SKM-1 (cell line): Measurements from ENCODE around the gene GAL.

Experiments
- DNase-seq: peaks from one replicate; lab custom pipeline; 2025; ENCODE audit not compliant: unreplicated experiment; lab: John Stamatoyannopoulos, UW

The GAL gene

DNA sequence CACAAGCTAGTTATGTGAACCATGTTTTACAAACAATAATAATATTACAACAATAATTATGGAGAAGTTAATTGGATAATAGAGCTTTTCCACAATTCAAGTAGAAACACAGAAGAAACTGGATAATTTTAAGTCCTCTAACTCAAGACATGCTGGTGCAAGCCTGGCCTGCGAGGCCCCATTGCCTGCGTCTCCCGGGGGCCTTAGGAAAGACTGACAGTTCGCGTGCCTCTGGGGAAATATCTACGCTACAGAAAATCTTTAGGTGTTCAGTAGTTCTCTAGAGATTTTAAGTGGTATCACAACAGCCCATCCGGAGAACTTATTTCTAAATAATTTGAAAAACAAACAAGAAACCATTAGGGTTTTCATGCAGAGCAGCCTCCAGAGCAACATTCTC is 23.2 kb downstream of the GAL start:
- no peak for DNase-seq

DNA sequence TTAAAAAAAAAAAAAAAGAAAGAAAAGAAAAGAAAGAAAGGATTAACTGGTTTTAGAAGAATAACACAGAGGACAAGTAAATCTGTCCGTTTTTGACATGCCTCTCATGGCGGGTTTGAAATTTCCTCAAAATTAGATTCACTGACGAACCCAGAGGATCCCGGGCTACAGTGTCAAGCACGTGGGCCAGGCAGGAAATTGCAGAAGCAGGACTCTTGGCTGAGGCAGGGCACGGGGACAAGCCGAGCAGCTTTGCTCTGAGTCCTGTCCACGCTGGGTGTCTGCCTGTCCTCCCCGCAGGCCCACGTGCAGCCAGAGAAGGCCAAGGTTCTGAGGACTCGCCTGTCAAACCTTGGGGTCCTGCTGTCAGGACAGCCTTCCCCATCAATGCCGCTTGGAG is 24.7 kb downstream of the GAL start:
- DNase-seq: no peak

DNA sequence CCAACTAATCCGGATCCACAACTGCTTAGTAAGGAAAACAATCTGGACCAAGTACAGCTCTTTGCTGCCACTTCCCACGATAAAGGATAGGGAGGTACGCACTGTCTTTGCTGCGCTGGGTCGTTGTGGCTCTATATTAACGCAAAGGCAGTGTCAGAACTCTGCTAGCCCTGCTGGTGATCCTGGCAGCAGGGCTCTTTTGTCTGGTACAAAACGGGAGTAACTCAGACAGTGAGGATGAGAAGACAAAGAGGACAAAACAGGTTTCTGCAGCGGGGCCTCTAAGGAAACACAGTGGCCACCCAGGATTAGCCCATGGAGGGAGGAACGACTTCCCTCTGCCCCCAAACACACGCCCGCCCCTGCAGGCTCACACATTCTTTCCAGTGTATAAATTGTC is 26.1 kb downstream of the GAL start:
- DNase-seq: no peak

DNA sequence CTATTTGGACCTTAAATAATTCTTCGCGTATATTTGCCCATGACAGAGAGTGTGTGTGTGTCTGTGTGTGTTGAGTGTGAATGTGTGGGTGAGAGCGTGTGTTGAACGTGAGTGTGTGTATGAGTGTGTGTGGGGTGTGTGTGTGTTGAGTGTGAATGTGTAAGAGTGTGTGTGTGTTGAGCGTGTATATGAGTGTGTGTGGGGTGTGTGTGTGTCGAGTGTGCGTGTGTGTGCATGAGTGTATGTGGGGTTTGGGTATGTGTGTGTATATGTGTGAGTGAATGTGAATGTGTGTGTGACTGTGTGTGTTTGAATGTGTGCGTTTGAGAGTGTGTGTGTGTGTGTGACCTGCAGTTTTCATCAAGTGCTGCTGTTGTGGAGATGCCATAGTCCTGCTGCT is 26.8 kb downstream of the GAL start:
- DNase-seq: no peak

DNA sequence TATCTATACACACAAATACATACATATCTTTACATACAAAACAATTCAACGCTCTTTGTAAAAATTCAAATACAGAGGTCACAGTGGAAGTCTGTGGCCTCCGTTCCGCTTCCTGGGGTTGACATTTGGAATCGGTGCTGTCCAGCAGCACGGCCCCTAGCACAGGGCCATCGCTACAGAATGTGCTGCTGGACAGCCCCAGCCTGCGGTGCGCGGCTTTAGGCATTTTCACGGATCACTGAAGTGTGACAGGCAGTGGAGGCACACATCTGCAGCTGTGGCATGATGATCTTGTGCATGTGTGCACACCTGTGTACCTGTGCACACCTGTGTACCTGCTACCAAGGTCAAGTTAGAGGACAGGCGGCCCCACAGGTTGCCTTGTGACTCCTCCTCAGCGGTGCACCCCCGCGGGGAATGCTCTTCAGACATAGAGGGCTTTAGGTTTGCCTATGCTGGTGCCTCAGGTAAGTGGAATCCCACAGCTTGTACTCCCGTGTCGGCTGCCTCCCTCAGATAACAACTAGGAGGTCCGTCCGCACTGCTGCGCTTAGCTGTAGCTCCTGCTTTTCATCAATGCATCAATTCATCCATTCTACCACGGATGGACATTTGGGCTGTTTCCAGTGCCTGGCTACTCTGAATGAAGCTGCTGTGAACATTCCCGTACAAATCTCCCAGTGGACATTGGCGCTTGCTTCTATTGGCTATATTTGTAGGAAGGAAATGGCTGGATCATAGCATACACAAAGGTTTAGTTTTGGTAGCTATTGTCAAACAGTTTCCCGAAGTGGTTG is 29.9 kb downstream of the GAL start:
- no peak for DNase-seq

DNA sequence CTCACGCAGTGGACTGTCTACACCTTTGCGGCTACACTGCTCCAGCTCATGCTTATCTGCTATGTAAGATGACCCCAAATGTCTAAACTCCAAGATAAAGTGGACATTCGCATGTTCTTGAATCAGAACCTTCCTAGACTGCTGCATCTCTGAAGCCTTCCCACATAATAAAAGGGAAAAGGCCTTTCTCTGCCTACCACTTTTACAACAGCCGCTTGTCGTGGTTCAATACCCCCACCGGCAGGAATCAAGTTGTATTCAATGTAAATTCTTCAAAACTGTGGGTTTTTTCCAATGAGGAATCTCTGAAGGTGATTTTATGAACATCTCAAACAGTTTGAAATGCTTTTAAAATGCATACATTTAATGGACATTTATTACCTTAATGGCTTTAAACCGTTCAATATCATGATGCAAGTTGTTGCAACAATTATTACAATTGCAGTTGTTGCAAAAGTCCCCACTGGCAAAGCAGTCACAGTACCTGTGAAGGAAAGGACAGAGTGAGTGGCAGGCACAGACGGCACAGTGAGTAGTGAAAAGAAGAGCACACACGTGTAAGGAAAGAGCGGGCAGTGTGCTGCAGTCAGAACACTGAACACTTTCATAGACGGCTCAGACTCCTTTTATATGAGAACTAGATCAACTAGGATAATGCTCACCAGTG is 31.2 kb downstream of the GAL start:
- no peak for DNase-seq

DNA sequence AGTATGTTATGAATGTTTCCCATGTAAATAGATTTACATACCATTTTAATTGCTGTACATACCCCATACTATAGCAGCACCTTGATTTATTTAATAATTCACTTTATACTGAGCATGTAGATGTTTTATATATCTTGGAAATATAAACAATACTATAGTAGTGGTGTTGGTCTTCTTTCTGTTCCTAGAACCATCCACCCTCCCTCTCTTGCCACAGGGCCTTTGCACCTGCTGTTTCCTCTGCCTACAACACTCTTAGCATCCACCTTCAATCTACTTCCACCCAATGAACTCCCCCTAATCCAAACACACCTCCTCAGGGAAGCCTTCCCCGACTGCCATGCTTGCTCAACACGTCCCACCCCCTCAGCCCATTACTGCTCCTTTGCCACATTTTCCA is 36.7 kb downstream of the GAL start:
- no peak for DNase-seq

DNA sequence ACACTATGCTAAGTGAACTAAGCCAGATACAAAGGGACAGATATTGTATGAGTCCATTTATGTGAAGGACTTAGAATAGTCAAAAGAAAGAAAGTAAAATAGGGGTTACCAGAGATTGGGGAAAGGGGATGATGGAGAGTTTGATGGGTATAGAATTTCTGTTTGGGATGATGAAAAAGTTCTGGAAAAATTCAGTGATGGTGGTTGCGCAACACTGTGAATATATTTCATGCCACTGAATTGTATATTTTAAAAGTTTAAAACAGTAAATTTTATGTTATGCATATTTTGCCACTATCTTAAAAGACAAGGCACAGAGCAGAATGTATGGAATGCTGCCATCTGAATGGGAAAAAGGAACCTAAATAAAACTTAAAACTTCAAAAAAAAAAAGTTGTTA is 37.8 kb downstream of the GAL start:
- no peak for DNase-seq

DNA sequence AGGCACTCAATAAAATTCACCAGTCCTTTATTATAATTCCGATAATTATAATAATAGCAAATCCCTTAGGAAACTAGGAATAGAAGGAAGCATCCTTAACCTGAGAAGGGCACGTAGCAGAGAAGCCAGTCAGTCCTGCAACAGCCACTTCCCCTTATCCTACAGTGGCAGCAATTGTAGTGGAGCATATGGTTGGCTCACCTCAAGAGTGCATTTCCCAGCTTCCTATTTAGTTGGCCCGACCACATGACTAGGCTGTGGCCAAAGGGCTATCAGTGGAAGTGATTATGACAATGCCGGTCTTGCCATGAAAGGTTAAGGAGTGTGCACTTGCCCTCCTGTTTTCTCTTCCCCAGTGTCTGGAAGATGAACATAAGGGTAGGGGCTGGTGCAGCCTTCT is 39.9 kb downstream of the GAL start:
- peak; percentile 21 for DNase-seq

DNA sequence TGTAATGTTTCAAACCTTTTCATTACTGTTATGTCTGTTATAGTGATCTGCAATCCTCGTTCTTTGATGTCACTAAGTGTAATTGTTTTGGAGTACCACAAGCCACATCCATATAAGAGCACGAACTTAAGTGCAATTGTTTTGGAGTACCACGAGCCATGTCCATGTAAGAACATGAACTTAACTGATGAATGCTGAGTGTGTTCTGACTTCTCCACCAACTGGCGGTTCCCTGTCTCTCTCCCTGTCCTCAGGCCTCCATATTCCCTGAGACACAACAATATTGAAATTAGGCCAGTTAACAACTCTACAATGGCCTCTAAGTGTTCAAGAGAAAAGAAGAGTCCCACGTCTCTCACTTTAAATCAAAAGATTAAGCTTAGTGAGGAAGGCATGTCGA is 43.4 kb downstream of the GAL start:
- no peak for DNase-seq

DNA sequence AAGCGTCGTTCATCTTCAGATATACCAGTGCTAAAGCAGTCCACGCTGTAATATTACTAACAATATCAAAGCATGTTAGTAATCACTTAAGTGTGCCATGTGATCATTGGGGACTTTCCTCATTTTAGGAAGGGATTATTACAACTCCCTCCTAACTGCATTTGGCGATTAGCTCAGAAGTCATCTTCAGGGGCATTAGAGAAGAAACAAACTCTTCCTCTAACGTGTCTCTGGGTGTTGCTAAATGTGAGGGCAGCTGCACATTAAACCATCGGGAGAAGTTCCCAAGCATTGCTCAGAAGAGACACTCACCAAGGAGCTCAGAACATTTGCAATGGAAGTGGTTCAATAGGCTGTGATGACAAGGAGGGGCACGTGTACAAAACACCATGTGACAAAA is 49.8 kb downstream of the GAL start:
- DNase-seq: no peak

DNA sequence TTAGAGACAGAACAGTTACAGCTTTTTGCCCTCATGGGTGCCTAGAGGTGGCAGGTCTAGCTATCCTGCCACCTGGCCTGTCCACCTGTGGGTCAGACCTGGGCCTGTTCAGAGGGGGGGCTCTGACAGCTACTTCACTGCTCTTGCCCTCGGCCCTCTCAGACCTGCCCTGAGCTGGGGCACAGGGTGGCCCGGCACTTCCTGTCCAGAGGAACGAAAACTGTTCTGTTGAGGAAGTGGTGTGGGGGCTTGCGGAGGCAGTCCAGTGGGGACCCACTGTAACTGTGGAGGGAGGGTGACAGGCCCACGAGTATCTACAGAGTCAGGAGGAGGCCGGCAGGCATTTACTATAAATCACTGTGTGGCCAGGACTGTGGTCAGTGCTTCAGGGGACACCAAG is 50.8 kb downstream of the GAL start:
- DNase-seq: no peak

DNA sequence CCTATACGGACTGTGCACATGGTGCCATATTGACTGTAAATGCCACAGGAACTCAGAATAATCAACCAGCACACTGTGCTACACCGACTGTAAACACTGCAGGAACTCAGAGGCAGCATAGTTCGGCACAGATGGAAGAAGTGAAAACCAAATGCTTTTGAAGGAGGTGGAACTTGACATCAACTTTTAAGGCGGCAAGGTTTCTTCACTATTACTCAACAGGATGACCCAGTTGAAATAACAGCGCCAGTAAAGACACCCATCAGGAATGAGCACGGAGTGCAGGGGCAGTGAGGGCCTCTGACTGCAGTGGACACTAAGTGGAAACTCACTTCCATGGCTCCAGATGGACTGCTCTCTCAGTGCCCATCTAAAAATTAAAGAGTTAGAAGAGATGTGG is 51.3 kb downstream of the GAL start:
- peak; percentile 56 for DNase-seq
